SJCRH30 (cell line): Measurements from ENCODE around the gene DQX1. TPM values are rescaled to one million over a fixed set of nuclear protein-coding genes. Genes with fewer than 3 reads are reported as not detected.

Source experiments
- total RNA-seq: library from RNA; depleted of rRNA; stranded (reverse); fragments of >200 nt; shearing (Covaris generic); gene quantifications from 2 replicates; pipeline ENCODE4 v1.2.3, GENCODE V29; 2014; rRNA removed

DQX1 gene
- total RNA-seq, 1 experiment from 2014 or later = 0.30 TPM

Other genes starting within 250 kb of the DQX1 start
- gene SLC4A5, start 182.8 kb downstream of the DQX1 start, total RNA-seq = 0.08 TPM in 1 of 2 replicates, not detected in the other
- gene DCTN1, start 145.9 kb downstream of the DQX1 start, total RNA-seq = 113 TPM in 2 replicates
- 0.43 and 0.48 TPM in 2 replicates for gene C2orf81, start 104.6 kb downstream of the DQX1 start, total RNA-seq
- 28.3 and 33.1 TPM in 2 replicates for gene WDR54, start 104.5 kb downstream of the DQX1 start, total RNA-seq
- 47.4 and 50.4 TPM in 2 replicates for gene RTKN, start 84.3 kb downstream of the DQX1 start, total RNA-seq
- gene INO80B, start 71.1 kb downstream of the DQX1 start, total RNA-seq = 9.0 and 14.2 TPM in 2 replicates
- gene WBP1, start 67.8 kb downstream of the DQX1 start, total RNA-seq = 40.7 and 40.8 TPM in 2 replicates
- 51.7 and 52.8 TPM in 2 replicates for gene MOGS, start 60.8 kb downstream of the DQX1 start, total RNA-seq
- 49.6 and 62.0 TPM in 2 replicates for gene MRPL53, start 53.6 kb downstream of the DQX1 start, total RNA-seq
- gene CCDC142, start 43.2 kb downstream of the DQX1 start, total RNA-seq = 22.0 and 24.0 TPM in 2 replicates
- gene TTC31, start 43.1 kb downstream of the DQX1 start, total RNA-seq = 14.9 and 21.0 TPM in 2 replicates
- gene LBX2, start 26.6 kb downstream of the DQX1 start, total RNA-seq = 0.58 and 1.3 TPM in 2 replicates
- gene PCGF1, start 18.5 kb downstream of the DQX1 start, total RNA-seq = 23.8 and 30.5 TPM in 2 replicates
- not detected in 2 replicates for gene TLX2, start 11.8 kb downstream of the DQX1 start, total RNA-seq
- gene AUP1, start 3.5 kb upstream of the DQX1 start, total RNA-seq = 125 and 132 TPM in 2 replicates
- 42.6 and 46.3 TPM in 2 replicates for gene HTRA2, start 3.7 kb upstream of the DQX1 start, total RNA-seq
- 16.8 and 19.0 TPM in 2 replicates for gene LOXL3, start 27.7 kb upstream of the DQX1 start, total RNA-seq
- 1.7 and 4.4 TPM in 2 replicates for gene DOK1, start 28.5 kb upstream of the DQX1 start, total RNA-seq
- not detected in 2 replicates for gene M1AP, start 122.1 kb upstream of the DQX1 start, total RNA-seq
- gene SEMA4F, start 128.0 kb upstream of the DQX1 start, total RNA-seq = 3.9 and 5.6 TPM in 2 replicates